SK-N-SH (cell line): ENCODE measurements around the gene KLHDC3. TPM values are rescaled to one million over a fixed set of nuclear protein-coding genes. Genes with fewer than 3 reads are reported as not detected.

Experiments
- CTCF ChIA-PET: fragments of 300-600, 350-600 bp; formaldehyde crosslinking; extraction: SDS; loops from one replicate; lab custom pipeline; 2021; lab: Yijun Ruan, JAX
- POLR2A ChIA-PET: fragments of 350-600 bp; sonication (Branson Sonifier 250); formaldehyde crosslinking; extraction: SDS; loops from one replicate; lab custom pipeline; 2020; ENCODE audit warnings: antibody characterized with exemption, inconsistent platforms; lab: Yijun Ruan, JAX
- DNase-seq: peaks from one replicate; pipeline ENCODE4 v3.0.0; 2012
- H2AFZ ChIP-seq: fragments of 200-600 bp; sonication (generic); 2 replicates; pipeline ENCODE4 v1.8.1; 2016; ENCODE audit warnings: antibody characterized with exemption, mild to moderate bottlenecking, low read depth
- H3F3A ChIP-seq: fragments of 200-600 bp; sonication (generic); replicated peaks from 2 replicates; pipeline ENCODE3; 2016; ENCODE audit warnings: antibody characterized with exemption, mild to moderate bottlenecking; ENCODE audit not compliant: insufficient read depth
- H3K27ac ChIP-seq, 2 experiments: fragments of 200-500 bp in 1 of 2; fragments of 200-600 bp in 1 of 2; sonication (Bioruptor generic) in 1 of 2; sonication (generic), shearing (Covaris generic) in 1 of 2; 2 replicates each; pipeline versions ENCODE4 v1.5.1 to v1.6.1; 2014 to 2016; ENCODE audit warnings: low read depth in 2 of 2, inconsistent platforms in 1 of 2, low read length in 1 of 2, mild to moderate bottlenecking in 1 of 2, mixed read lengths in 1 of 2
- H3K27me3 ChIP-seq: fragments of 200-600 bp; sonication (generic), shearing (Covaris generic); 2 replicates; pipeline ENCODE4 v1.6.1; 2016; ENCODE audit warnings: mixed run types; ENCODE audit not compliant: insufficient read depth
- H3K36me3 ChIP-seq, 2 experiments: fragments of 200-500 bp in 1 of 2; fragments of 200-600 bp in 1 of 2; sonication (Bioruptor generic) in 1 of 2; sonication (generic) in 1 of 2; replicated peaks in 1 of 2; 2 replicates each; pipeline versions ENCODE3 to v1.5.1; 2014 to 2016; ENCODE audit warnings: low read length in 1 of 2, mild to moderate bottlenecking in 1 of 2; ENCODE audit not compliant: insufficient read depth in 2 of 2, control insufficient read depth in 1 of 2
- H3K4me1 ChIP-seq, 2 experiments: fragments of 200-500 bp in 1 of 2; fragments of 200-600 bp in 1 of 2; sonication (Bioruptor generic) in 1 of 2; sonication (generic), shearing (Covaris generic) in 1 of 2; 2 replicates each; pipeline versions ENCODE4 v1.5.1 to v1.6.1; 2014 to 2016; ENCODE audit warnings: low read depth in 1 of 2, low read length in 1 of 2, mixed run types in 1 of 2; ENCODE audit not compliant: insufficient read depth in 2 of 2, control insufficient read depth in 1 of 2
- H3K4me2 ChIP-seq: fragments of 200-600 bp; sonication (generic), shearing (Covaris generic); 2 replicates; pipeline ENCODE4 v1.6.1; 2017; ENCODE audit warnings: mixed run types
- H3K4me3 ChIP-seq, 2 experiments: fragments of 200-500 bp in 1 of 2; fragments of 200-600 bp in 1 of 2; sonication (Bioruptor generic) in 1 of 2; sonication (generic), shearing (Covaris generic) in 1 of 2; 2 replicates each; pipeline versions ENCODE4 v1.5.1 to v1.8.1; 2014 to 2016; ENCODE audit warnings: low read depth in 2 of 2, inconsistent platforms in 1 of 2, low read length in 1 of 2, mild to moderate bottlenecking in 1 of 2, mixed read lengths in 1 of 2, moderate library complexity in 1 of 2
- H3K79me2 ChIP-seq: fragments of 200-600 bp; sonication (generic); 2 replicates; pipeline ENCODE4 v1.8.1; 2017; ENCODE audit warnings: mild to moderate bottlenecking; ENCODE audit not compliant: insufficient read depth
- H3K9ac ChIP-seq: fragments of 200-600 bp; sonication (generic); 2 replicates; pipeline ENCODE4 v1.6.1; 2017; ENCODE audit warnings: mixed run types
- H3K9me2 ChIP-seq: fragments of 200-600 bp; sonication (generic); 2 replicates; pipeline ENCODE4 v1.6.1; 2017; ENCODE audit warnings: mixed run types
- H3K9me3 ChIP-seq: fragments of 200-600 bp; sonication (generic); 2 replicates; pipeline ENCODE4 v1.6.1; 2017; ENCODE audit warnings: mixed run types, mild to moderate bottlenecking, moderate library complexity
- H4K20me1 ChIP-seq: fragments of 200-600 bp; sonication (generic); 2 replicates; pipeline ENCODE4 v1.6.1; 2017; ENCODE audit warnings: mild to moderate bottlenecking, mixed run types; ENCODE audit not compliant: insufficient read depth
- CHD2 ChIP-seq: fragments of 150-350 bp; IDR thresholded peaks from 2 replicates; pipeline ENCODE4 v1.6.1; 2018; ENCODE audit warnings: low read length; ENCODE audit not compliant: partially characterized antibody
- ELF1 ChIP-seq: IDR thresholded peaks from 2 replicates; pipeline ENCODE4 v1.4.0; 2012
- EP300 ChIP-seq, 2 experiments: IDR thresholded peaks; 2 replicates each; pipeline versions ENCODE4 v1.4.0 to v1.6.1; 2012; ENCODE audit warnings: borderline replicate concordance in 1 of 2, low read depth in 1 of 2, low read length in 1 of 2
- EZH2phosphoT487 ChIP-seq: fragments of 200-600 bp; sonication (generic); IDR thresholded peaks from 2 replicates; pipeline ENCODE4 v1.6.1; 2017; ENCODE audit warnings: low read depth, mixed run types, mild to moderate bottlenecking, antibody characterized with exemption, moderate library complexity, borderline replicate concordance
- FOXJ3 ChIP-seq: sonication (generic); formaldehyde crosslinking; IDR thresholded peaks from 2 replicates; pipeline ENCODE4 v1.5.1; 2020; ENCODE audit warnings: mild to moderate bottlenecking, missing genetic modification reagents
- GATA2 ChIP-seq: sonication (generic); formaldehyde crosslinking; IDR thresholded peaks from 2 replicates; pipeline ENCODE4 v1.5.0; 2020; ENCODE audit warnings: mild to moderate bottlenecking, missing genetic modification reagents
- IRF3 ChIP-seq: fragments of 150-350 bp; IDR thresholded peaks from 2 replicates; pipeline ENCODE4 v1.6.1; 2016; ENCODE audit warnings: mild to moderate bottlenecking, low read depth, low read length
- MXI1 ChIP-seq: IDR thresholded peaks from 2 replicates; pipeline ENCODE4 v1.6.1; 2012; ENCODE audit warnings: mild to moderate bottlenecking, low read depth, low read length, improper control_type of control experiment
- NFIC ChIP-seq: IDR thresholded peaks from 2 replicates; pipeline ENCODE4 v1.4.0; 2012; ENCODE audit warnings: borderline replicate concordance
- RAD21 ChIP-seq: IDR thresholded peaks from 2 replicates; pipeline ENCODE4 v1.6.1; 2012; ENCODE audit warnings: mild to moderate bottlenecking, low read length
- RCOR1 ChIP-seq: fragments of 150-350 bp; IDR thresholded peaks from 2 replicates; pipeline ENCODE4 v1.6.1; 2017; ENCODE audit warnings: antibody characterized with exemption, low read length
- RFX5 ChIP-seq: IDR thresholded peaks from 2 replicates; pipeline ENCODE4 v1.6.1; 2012; ENCODE audit warnings: mild to moderate bottlenecking, improper control_type of control experiment, low read length
- SIN3A ChIP-seq: IDR thresholded peaks from 2 replicates; pipeline ENCODE4 v1.6.1; 2012; ENCODE audit warnings: low read depth, mild to moderate bottlenecking, low read length, moderate library complexity, borderline replicate concordance
- TAF1 ChIP-seq: IDR thresholded peaks from 2 replicates; pipeline ENCODE4 v1.6.1; 2012; ENCODE audit warnings: low read depth, mild to moderate bottlenecking, low read length, moderate library complexity, borderline replicate concordance
- USF1 ChIP-seq: IDR thresholded peaks from 2 replicates; pipeline ENCODE4 v1.4.0; 2012; ENCODE audit warnings: low read depth, borderline replicate concordance
- WGBS: methylation state at CpG from one replicate; pipeline ENCODE4 v1.1.6; 2017; ENCODE audit warnings: low lambda C conversion rate; 5-methylcytosine and 5-hydroxymethylcytosine counted together
- polyA plus RNA-seq, 3 experiments: library from polyadenylated mRNA; depleted of rRNA; stranded (reverse); fragments of >200 nt; gene quantifications; 2 replicates each; pipeline ENCODE4 v1.2.3, GENCODE V29; 2012
- TF ChIP-seq, protein P1 (sequence below): IDR thresholded peaks from 2 replicates; pipeline ENCODE4 v1.6.1; 2012; ENCODE audit warnings: mild to moderate bottlenecking, low read depth, low read length, moderate library complexity
- TF ChIP-seq, protein P2 (sequence below): fragments of 150-350 bp; IDR thresholded peaks from 2 replicates; pipeline ENCODE4 v1.6.1; 2017; ENCODE audit warnings: antibody characterized with exemption, low read length, low read depth, borderline replicate concordance

The KLHDC3 gene
- polyA plus RNA-seq, 1 of the 3 experiments (the other 2 are of a cell fraction) = 74.1 TPM

DNA sequence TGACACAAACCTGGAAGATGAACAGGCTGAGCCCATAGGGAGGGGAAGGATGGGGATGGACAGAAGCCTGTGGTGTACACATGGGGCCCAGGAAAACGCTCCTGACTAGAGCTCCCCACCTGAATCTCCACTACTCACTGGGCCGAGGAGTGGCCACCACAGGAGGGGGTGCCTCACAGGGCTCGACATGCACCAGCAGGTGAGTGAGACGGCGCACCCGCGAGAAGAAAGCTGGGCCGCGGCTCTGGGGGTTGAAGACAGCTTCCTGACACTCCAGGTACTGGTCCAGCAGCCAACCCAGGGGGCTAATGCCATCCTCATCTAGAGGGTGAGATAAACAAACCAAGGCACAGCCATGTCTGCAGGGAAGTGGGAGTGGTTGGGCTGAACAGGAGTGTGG, 29.3 kb downstream of the KLHDC3 start:
- H3K79me2 ChIP-seq = no peaks in the 10 kb centered on the region
- no peak overlapping the region for H3K4me2 ChIP-seq
- TF ChIP-seq, protein P1, sequence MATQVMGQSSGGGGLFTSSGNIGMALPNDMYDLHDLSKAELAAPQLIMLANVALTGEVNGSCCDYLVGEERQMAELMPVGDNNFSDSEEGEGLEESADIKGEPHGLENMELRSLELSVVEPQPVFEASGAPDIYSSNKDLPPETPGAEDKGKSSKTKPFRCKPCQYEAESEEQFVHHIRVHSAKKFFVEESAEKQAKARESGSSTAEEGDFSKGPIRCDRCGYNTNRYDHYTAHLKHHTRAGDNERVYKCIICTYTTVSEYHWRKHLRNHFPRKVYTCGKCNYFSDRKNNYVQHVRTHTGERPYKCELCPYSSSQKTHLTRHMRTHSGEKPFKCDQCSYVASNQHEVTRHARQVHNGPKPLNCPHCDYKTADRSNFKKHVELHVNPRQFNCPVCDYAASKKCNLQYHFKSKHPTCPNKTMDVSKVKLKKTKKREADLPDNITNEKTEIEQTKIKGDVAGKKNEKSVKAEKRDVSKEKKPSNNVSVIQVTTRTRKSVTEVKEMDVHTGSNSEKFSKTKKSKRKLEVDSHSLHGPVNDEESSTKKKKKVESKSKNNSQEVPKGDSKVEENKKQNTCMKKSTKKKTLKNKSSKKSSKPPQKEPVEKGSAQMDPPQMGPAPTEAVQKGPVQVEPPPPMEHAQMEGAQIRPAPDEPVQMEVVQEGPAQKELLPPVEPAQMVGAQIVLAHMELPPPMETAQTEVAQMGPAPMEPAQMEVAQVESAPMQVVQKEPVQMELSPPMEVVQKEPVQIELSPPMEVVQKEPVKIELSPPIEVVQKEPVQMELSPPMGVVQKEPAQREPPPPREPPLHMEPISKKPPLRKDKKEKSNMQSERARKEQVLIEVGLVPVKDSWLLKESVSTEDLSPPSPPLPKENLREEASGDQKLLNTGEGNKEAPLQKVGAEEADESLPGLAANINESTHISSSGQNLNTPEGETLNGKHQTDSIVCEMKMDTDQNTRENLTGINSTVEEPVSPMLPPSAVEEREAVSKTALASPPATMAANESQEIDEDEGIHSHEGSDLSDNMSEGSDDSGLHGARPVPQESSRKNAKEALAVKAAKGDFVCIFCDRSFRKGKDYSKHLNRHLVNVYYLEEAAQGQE = no peak
- TF ChIP-seq SIN3A (no peak), GATA2 (CRISPR knock-in tag) (no peak), RFX5 (no peak), ELF1 (no peak), NFIC (no peak), FOXJ3 (CRISPR knock-in tag) (no peak), TAF1 (no peak), EP300 (IDR thresholded peaks at IDR 0.05; ENCODE audit: borderline replicate concordance in 1 of 2, low read depth in 1 of 2, low read length in 1 of 2) (no peak), RCOR1 (no peak), RAD21 (no peak)
- TF ChIP-seq, protein P2, sequence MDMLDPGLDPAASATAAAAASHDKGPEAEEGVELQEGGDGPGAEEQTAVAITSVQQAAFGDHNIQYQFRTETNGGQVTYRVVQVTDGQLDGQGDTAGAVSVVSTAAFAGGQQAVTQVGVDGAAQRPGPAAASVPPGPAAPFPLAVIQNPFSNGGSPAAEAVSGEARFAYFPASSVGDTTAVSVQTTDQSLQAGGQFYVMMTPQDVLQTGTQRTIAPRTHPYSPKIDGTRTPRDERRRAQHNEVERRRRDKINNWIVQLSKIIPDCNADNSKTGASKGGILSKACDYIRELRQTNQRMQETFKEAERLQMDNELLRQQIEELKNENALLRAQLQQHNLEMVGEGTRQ = no peak
- TF ChIP-seq, all 33 proteins: peak for 0
- Histone ChIP-seq H3F3A (no peaks in the 10 kb centered on the region), H3K27me3 (no peaks in the 10 kb centered on the region), H3K36me3 (peaks cover 19 to 75% of the 10 kb centered on the region in 2 experiments), H3K4me3 (no peak overlapping the region), H3K9me2 (no peaks in the 10 kb centered on the region), H4K20me1 (no peaks in the 10 kb centered on the region), H3K27ac (no peak overlapping the region), H3K4me1 (no peaks in the 10 kb centered on the region), H3K9ac (no peak overlapping the region), H2AFZ (no peak overlapping the region), H3K9me3 (no peaks in the 10 kb centered on the region)
- WGBS = 97% methylated on average over 9 of the region's 9 CpGs
- ChIA-PET CTCF (no interaction called here), POLR2A (no interaction called here)
- DNase-seq = no peak

- Histone ChIP-seq H3K79me2 (no peaks in the 10 kb centered on the region; the same call in 1 of the 2 replicates), H3K4me1 (no peaks in the 10 kb centered on the region), H3K4me3 (no peak overlapping the region), H3K27me3 (no peaks in the 10 kb centered on the region), H3K9ac (no peak overlapping the region), H3K36me3 (peaks cover 18 to 74% of the 10 kb centered on the region in 2 experiments), H2AFZ (no peak overlapping the region), H3K4me2 (no peak overlapping the region), H3K9me3 (no peaks in the 10 kb centered on the region), H3K9me2 (no peaks in the 10 kb centered on the region), H3K27ac (no peak overlapping the region), H4K20me1 (no peaks in the 10 kb centered on the region), H3F3A (no peaks in the 10 kb centered on the region)
- CTCF ChIA-PET = interaction anchor here (0.5 to 1.2 kb wide), 4 partner anchors 9 to 97 kb away, joined by 3 read pairs; partner anchors contain the start of gene CUL7
- DNase-seq = no peak
- WGBS = 93% methylated on average over 5 of the region's 11 CpGs
- POLR2A ChIA-PET = no interaction called here
- TF ChIP-seq EZH2phosphoT487 (no peak), RCOR1 (no peak), CHD2 (no peak), MXI1 (no peak), USF1 (no peak), FOXJ3 (CRISPR knock-in tag) (no peak), IRF3 (no peak)
These were observed 31.4 kb downstream of the KLHDC3 start for GRCh38 chr6:43045371-43045930.
